NK-92 (cell line): ENCODE data around the gene ALPL.

Experiments used
- DNase-seq: peaks from one replicate; lab custom pipeline; 2025; ENCODE audit not compliant: unreplicated experiment; lab: John Stamatoyannopoulos, UW

Gene ALPL

DNA sequence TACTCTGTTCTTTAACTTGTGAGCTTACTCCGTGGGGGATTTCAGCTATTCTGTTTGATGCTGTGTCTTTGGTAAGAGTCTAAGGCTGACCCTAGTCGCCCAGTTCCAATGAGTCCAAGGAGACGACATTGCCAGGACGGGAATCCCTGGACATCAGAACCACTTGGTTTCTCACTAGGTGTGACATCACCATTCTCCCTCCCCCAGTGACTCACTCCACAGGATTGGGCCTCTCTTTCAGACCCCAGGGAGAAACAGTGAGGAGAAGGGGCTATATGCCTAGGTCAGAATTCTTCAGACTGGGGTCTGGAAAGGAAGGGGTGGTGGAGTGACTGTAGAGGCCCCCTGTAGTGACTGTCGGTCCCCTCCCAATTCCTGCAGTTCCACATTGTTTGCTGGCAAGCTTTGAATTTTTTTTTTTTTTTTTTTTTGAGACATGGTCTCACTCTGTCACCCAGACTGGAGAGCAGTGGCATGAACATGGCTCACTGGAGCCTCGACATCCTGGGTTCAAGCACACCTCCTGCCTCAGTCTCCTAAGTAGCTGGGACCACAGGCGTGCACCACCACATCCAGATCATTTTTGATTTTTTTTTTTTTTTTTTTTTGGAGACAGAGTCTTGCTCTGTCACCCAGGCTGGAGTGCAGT is 21.3 kb downstream of the ALPL start:
- no peak for DNase-seq

DNA sequence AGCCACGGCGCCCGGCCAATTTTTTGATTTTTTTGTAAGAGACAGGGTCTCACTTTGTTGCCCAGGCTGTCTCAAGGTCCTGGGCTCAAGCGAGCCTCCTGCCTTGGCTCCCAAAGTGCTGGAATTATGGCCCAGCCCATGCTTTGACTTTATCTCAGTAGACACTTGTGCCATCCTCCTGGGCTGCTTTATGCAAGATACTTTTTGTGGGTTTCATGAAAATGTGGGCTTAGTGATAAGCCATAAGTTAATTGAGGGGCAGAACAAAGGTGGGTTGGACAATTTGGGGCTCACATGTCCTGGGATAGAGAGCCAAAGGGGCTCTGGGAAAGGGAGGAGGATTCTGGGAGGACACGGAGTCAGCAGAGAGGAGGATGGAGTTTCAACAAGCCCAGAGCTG is 22.0 kb downstream of the ALPL start:
- no peak for DNase-seq

DNA sequence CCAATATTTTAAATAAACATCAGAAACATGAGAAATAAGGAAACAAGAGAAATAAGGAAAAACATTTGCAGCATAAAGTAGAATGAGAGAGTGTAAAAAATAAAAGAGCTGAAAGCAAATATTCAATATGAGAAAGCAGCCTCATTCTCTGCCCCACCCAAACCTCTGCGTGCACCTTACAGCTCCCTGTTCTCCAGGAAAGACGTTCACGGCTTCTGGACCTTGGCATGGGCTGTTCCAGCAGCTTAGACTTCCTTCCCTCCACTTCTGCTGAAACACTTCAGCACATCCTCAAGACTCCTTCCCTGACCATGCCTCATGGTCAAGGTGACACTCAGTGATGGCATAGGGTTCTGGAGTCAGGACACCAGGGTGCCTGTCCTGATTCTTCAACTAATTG is 23.3 kb downstream of the ALPL start:
- DNase-seq = no peak

GRCh38 chr1:21532992-21533534 is 23.8 kb downstream of the ALPL start:
- DNase-seq = no peak

GRCh38 chr1:21534146-21534545 is 24.9 kb downstream of the ALPL start:
- DNase-seq = no peak

DNA sequence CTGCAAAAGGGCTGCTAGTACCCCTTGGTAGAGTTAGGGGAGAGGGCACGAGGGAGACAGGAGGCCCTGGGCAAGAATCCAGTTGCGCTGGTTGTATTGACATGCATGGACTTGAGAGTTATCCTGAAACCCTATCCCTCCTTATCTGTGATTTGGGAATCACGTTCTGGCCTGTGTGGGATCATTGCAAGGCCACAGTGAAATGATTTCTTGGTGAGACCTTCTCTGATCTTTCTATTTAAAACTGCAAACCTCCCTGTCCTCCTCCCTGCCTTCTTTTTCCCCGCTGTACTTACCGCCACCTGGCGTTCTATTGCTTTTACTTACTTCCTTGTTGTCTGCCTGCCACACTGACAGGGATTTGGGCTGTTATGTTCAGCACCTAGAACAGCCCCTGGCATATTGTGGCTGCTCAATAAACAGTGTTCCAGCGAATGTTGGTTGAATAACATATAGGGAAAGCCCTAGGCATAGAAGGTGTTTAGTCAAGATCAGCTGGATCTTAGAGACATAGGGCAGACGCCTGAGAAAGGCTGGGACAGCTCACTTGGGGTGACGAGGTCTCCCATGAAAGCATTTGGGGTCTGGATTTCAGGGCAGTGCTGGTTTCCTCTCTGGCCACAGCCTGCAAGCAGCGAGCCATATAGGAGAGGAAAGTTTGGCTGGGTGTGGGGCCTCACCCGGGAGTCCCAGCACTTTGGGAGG is 25.6 kb downstream of the ALPL start:
- DNase-seq = no peak

- no peak for DNase-seq
Observed at GRCh38 chr1:21536218-21536617, 27.0 kb downstream of the ALPL start.

- DNase-seq = no peak
Observed at GRCh38 chr1:21537511-21537931, 28.3 kb downstream of the ALPL start.

DNA sequence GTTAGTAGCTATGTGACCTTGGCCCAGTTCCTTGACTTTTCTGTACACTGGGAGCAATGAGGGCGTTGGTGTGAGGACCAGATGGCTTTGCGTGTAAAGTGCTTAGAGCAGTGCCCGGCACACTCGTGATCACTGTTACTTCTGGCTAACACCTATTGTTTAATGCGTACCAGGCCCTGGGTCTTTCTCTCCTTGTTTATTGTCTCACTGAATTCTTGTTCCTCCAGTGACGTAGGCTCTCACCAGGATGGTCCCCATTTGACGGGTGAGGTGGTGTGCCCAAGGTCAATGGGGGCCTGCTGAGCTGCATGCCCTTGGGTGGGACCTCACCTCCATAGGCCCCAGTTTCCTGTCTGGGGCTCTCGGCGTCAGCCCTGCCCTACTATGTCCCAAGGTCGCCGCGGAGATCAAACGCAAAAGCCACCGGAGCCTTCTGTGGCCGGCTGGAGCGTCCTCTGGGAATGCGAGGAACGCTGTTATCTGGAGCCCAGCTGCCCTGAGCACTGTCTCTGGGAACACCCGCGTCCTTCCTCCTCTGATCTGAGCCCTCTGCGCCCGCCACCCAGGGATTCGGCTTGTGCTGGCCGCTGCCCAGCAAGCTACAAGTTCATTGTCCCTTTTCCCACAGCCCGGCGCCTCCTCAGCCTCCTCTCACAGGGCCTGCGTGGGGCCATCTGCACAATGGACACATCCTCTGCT is 28.9 kb downstream of the ALPL start:
- no peak for DNase-seq

DNA sequence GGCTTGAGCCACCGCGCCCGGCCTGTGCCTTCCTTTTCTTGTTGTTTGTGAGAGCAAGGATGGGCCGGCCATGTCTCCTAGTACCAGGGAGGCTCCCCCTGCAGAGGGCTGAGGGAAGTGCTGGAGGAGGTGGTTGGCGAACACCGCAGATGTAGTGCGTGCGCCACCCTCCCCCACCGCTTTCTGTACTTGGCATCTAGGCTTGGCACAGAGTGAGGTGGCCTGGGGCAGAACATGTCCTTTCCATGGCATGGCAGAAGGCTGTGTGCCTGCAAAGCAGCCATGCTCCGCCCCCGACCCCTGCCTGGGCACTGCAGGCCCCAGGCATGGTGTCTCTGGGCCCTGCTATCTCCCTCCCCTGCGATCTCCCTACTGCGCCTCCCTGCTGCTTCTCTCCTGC is 30.7 kb downstream of the ALPL start:
- no peak for DNase-seq

- DNase-seq = no peak
Observed at GRCh38 chr1:21541329-21541728, 32.1 kb downstream of the ALPL start.

DNA sequence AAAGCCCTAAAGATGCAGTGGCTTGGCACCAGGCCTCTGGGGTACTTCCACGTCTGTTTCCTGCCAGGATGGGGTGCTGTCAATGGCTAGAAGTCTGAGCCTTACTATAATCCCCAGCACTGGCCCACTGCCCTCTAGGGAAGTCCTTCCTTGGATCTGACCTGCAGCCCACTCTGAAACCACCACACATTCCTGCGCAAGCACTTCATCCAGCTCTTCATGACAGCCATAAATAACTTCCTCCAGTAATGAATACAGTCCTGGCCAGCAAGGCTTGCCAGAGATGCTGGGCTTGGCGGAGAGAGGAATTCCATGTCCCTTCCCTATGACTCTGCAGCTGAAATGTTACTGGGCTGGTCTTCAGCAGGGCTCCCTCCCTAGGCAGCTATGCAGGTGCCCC is 32.6 kb downstream of the ALPL start:
- no peak for DNase-seq

DNA sequence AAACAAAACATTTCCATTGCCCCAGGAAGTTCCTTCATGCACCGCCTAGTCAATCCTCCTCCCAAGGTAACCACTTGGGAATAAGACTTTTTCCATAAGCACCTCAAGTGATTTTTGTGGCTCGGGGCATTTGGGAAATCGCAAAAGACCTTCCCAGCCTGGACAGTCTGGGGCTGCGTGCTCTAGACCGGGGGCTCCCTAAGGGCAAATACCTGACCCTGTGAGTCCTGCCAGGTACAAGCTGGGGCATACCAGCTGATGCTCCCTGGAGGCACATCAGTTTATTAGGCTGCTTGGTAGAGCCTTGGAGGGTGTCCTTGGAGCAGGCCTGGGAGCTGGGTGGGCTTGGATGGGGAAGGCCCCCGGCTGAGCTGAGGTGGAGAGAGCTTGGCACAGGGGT is 34.4 kb downstream of the ALPL start:
- DNase-seq = no peak

DNA sequence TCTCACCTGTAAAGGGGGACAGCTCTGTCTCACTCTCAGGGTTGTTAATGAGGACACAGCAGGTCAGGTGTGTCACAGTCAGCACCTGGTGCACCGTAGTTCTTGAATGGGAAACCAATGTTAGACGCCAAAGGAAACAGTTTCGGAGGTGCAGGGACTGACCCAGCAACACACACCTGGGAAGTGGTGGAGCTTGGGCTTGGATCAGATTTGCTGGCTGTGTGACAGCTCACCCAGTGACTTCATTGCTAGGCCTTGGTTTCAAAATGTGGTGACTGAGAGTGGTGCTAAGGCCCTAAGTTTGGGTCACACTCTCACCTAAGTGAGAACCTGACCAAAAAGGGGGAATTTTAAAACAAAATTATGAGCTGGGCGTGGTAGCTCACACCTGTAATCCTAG is 34.9 kb downstream of the ALPL start:
- DNase-seq = no peak

- no peak for DNase-seq
Observed at GRCh38 chr1:21546122-21546825, 37.1 kb downstream of the ALPL start.

DNA sequence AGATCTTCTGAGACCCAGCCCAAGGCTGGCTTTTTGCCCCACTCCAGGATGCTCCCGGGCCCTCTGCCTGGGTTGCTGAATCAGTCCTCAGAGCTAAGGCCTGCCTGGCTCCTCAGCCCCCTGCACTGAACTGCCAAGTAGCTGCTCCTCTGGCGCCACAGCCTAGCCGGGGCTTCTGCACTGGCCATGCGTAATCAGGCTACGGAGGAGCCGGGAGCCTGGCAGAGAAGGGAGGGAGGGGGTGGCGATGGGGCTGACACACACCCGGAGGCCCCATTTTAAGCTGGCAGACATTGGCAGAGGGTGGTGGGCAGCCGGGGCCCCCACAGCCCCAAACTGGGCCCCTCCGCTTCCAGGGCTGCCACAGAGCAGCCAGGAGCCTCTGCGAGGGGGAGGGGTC is 38.7 kb downstream of the ALPL start:
- DNase-seq = no peak

DNA sequence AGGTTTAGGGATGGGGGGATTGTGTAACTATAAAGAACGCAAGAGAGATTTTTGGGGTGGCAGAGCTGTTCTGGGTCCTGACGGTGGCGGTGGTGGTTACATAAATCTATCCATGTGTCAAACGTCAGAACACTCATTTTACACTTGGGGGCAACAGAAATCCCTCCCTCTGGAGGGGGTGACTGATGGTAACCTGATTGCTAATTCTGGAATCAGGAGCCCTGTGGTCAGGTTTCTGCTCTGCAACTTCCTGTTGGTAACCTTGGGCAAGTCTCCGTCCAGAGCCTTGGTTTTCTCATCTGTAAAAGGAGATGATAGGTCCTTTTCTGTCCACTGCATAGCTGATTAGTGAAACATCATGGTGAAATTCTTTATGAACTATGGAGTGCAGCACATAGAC is 40.9 kb downstream of the ALPL start:
- DNase-seq = no peak

DNA sequence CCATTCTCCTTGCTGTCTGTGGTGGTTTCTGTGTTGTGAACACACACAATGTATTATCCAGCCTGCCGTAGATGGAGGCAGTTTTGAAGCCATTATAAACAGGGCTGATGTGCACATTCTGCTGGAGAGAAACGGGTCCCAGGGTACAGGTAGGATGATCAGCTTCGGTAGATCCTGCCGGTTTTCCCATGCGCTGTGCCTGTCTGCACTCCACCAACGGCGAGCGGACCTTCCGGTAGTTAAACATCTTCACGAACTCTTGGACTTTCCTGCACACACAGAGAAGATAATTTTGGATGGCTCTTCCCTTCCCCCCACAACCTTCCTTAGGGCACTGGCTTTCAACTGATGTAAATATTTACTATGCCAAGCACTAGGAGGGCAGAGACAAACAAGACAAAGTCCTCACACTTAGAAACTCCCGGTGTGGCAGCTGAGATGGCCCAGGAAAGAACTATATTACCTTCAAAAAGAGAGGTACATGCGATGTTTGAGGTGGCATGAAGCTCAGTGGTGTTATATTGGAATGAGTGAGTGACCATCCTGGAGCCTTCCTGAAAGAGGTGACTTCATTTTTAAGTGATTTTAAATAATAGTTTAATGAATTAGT is 41.7 kb downstream of the ALPL start:
- no peak for DNase-seq

GRCh38 chr1:21552715-21553114 is 43.5 kb downstream of the ALPL start:
- DNase-seq = no peak

- DNase-seq = no peak
Observed at GRCh38 chr1:21553116-21553926, 44.1 kb downstream of the ALPL start.
